ENCODE measurements around the gene DCPS.

- TF ChIP-seq REST (IDR thresholded peaks at IDR 0.05; ENCODE audit: insufficient read depth in 1 of 2, low read depth in 2 of 2, low read length in 1 of 2) = no peak
- TF ChIP-seq CTCF (IDR thresholded peaks at IDR 0.05) = no peak
Measured at GRCh38 chr11:126254819-126255218, 49.0 kb upstream of the DCPS start.
